ENCODE data around the gene RXFP2. TPM values are rescaled to one million over a fixed set of nuclear protein-coding genes. Genes with fewer than 3 reads are reported as not detected.

RXFP2 gene
- total and polyA plus RNA-seq, 10 of the 15 experiments (the other 5 are each of a cell fraction or from before 2014, with no cell fraction given) = 0.01 to 0.05 TPM; not detected in 8

DNA sequence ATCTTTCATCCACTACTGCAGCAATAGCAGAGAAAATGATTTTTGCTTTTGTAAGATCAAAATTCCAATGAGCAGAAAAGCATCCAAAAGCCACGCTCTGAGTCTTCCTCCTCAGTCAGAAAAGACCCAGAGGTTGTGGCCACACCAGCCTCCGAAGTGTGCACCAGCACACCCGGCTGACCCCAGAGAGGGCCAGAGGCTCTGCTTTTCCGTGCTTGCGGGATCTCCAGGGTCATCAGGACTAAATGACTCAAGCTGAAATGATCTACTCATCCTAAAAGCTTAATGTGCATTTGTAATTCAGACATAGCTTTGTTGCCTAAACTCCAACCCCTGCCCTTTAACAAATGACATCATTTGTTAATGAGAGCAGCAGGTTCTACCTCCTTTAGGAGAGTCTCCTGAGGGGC is 16.5 kb downstream of the RXFP2 start (continued):
- TF ChIP-seq, protein P1, sequence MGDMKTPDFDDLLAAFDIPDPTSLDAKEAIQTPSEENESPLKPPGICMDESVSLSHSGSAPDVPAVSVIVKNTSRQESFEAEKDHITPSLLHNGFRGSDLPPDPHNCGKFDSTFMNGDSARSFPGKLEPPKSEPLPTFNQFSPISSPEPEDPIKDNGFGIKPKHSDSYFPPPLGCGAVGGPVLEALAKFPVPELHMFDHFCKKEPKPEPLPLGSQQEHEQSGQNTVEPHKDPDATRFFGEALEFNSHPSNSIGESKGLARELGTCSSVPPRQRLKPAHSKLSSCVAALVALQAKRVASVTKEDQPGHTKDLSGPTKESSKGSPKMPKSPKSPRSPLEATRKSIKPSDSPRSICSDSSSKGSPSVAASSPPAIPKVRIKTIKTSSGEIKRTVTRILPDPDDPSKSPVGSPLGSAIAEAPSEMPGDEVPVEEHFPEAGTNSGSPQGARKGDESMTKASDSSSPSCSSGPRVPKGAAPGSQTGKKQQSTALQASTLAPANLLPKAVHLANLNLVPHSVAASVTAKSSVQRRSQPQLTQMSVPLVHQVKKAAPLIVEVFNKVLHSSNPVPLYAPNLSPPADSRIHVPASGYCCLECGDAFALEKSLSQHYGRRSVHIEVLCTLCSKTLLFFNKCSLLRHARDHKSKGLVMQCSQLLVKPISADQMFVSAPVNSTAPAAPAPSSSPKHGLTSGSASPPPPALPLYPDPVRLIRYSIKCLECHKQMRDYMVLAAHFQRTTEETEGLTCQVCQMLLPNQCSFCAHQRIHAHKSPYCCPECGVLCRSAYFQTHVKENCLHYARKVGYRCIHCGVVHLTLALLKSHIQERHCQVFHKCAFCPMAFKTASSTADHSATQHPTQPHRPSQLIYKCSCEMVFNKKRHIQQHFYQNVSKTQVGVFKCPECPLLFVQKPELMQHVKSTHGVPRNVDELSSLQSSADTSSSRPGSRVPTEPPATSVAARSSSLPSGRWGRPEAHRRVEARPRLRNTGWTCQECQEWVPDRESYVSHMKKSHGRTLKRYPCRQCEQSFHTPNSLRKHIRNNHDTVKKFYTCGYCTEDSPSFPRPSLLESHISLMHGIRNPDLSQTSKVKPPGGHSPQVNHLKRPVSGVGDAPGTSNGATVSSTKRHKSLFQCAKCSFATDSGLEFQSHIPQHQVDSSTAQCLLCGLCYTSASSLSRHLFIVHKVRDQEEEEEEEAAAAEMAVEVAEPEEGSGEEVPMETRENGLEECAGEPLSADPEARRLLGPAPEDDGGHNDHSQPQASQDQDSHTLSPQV (IDR thresholded peaks at IDR 0.05) = no peak
- TF ChIP-seq KLF5 (IDR thresholded peaks at IDR 0.05; ENCODE audit: partially characterized antibody) (no peak), ATF7 (IDR thresholded peaks at IDR 0.05; ENCODE audit: low read depth) (no peak), NFYB (IDR thresholded peaks at IDR 0.05; ENCODE audit: insufficient read depth, low read depth, low read length) (no peak), SP1 (IDR thresholded peaks at IDR 0.05; ENCODE audit: low read depth, low read length) (no peak)
- TF ChIP-seq, protein P2, sequence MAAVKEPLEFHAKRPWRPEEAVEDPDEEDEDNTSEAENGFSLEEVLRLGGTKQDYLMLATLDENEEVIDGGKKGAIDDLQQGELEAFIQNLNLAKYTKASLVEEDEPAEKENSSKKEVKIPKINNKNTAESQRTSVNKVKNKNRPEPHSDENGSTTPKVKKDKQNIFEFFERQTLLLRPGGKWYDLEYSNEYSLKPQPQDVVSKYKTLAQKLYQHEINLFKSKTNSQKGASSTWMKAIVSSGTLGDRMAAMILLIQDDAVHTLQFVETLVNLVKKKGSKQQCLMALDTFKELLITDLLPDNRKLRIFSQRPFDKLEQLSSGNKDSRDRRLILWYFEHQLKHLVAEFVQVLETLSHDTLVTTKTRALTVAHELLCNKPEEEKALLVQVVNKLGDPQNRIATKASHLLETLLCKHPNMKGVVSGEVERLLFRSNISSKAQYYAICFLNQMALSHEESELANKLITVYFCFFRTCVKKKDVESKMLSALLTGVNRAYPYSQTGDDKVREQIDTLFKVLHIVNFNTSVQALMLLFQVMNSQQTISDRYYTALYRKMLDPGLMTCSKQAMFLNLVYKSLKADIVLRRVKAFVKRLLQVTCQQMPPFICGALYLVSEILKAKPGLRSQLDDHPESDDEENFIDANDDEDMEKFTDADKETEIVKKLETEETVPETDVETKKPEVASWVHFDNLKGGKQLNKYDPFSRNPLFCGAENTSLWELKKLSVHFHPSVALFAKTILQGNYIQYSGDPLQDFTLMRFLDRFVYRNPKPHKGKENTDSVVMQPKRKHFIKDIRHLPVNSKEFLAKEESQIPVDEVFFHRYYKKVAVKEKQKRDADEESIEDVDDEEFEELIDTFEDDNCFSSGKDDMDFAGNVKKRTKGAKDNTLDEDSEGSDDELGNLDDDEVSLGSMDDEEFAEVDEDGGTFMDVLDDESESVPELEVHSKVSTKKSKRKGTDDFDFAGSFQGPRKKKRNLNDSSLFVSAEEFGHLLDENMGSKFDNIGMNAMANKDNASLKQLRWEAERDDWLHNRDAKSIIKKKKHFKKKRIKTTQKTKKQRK (IDR thresholded peaks at IDR 0.05; ENCODE audit: low read depth, low read length) = no peak
- TF ChIP-seq, protein P3, sequence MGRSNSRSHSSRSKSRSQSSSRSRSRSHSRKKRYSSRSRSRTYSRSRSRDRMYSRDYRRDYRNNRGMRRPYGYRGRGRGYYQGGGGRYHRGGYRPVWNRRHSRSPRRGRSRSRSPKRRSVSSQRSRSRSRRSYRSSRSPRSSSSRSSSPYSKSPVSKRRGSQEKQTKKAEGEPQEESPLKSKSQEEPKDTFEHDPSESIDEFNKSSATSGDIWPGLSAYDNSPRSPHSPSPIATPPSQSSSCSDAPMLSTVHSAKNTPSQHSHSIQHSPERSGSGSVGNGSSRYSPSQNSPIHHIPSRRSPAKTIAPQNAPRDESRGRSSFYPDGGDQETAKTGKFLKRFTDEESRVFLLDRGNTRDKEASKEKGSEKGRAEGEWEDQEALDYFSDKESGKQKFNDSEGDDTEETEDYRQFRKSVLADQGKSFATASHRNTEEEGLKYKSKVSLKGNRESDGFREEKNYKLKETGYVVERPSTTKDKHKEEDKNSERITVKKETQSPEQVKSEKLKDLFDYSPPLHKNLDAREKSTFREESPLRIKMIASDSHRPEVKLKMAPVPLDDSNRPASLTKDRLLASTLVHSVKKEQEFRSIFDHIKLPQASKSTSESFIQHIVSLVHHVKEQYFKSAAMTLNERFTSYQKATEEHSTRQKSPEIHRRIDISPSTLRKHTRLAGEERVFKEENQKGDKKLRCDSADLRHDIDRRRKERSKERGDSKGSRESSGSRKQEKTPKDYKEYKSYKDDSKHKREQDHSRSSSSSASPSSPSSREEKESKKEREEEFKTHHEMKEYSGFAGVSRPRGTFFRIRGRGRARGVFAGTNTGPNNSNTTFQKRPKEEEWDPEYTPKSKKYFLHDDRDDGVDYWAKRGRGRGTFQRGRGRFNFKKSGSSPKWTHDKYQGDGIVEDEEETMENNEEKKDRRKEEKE (IDR thresholded peaks at IDR 0.05) = no peak
- TF ChIP-seq, protein P4, sequence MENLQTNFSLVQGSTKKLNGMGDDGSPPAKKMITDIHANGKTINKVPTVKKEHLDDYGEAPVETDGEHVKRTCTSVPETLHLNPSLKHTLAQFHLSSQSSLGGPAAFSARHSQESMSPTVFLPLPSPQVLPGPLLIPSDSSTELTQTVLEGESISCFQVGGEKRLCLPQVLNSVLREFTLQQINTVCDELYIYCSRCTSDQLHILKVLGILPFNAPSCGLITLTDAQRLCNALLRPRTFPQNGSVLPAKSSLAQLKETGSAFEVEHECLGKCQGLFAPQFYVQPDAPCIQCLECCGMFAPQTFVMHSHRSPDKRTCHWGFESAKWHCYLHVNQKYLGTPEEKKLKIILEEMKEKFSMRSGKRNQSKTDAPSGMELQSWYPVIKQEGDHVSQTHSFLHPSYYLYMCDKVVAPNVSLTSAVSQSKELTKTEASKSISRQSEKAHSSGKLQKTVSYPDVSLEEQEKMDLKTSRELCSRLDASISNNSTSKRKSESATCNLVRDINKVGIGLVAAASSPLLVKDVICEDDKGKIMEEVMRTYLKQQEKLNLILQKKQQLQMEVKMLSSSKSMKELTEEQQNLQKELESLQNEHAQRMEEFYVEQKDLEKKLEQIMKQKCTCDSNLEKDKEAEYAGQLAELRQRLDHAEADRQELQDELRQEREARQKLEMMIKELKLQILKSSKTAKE (IDR thresholded peaks at IDR 0.05; ENCODE audit: low read depth, poor library complexity, severe bottlenecking) = no peak
